ENCODE data around the gene ZMIZ2. TPM values are rescaled to one million over a fixed set of nuclear protein-coding genes. Genes with fewer than 3 reads are reported as not detected.

ZMIZ2 gene, protein sequence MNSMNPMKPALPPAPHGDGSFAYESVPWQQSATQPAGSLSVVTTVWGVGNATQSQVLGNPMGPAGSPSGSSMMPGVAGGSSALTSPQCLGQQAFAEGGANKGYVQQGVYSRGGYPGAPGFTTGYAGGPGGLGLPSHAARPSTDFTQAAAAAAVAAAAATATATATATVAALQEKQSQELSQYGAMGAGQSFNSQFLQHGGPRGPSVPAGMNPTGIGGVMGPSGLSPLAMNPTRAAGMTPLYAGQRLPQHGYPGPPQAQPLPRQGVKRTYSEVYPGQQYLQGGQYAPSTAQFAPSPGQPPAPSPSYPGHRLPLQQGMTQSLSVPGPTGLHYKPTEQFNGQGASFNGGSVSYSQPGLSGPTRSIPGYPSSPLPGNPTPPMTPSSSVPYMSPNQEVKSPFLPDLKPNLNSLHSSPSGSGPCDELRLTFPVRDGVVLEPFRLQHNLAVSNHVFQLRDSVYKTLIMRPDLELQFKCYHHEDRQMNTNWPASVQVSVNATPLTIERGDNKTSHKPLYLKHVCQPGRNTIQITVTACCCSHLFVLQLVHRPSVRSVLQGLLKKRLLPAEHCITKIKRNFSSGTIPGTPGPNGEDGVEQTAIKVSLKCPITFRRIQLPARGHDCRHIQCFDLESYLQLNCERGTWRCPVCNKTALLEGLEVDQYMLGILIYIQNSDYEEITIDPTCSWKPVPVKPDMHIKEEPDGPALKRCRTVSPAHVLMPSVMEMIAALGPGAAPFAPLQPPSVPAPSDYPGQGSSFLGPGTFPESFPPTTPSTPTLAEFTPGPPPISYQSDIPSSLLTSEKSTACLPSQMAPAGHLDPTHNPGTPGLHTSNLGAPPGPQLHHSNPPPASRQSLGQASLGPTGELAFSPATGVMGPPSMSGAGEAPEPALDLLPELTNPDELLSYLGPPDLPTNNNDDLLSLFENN
- total RNA-seq (2011; cell fraction: chromatin; rRNA removed; ENCODE audit: low replicate concordance): 88.7 and 221 TPM in 2 replicates
- 115 and 124 TPM in 2 replicates for total RNA-seq (2011; cell fraction: nucleolus; rRNA removed)
- total RNA-seq (2011; cell fraction: nucleoplasm; rRNA removed): 100 and 113 TPM in 2 replicates
- 4.5 and 8.0 TPM in 2 replicates for total RNA-seq (2014; rRNA removed)
- total RNA-seq (2014; rRNA removed; fragmentation: Illumina TruSeq; extraction: Trizol): 2.6 and 4.3 TPM in 2 replicates
- 4.9 and 5.9 TPM in 2 replicates for total RNA-seq (2015; rRNA removed; fragmentation: Illumina TruSeq; extraction: Trizol)
- 34.7 and 40.3 TPM in 2 replicates for total RNA-seq (2021)
- 5.2 and 12.7 TPM in 2 replicates for polyA plus RNA-seq (2011; rRNA removed)
- polyA plus RNA-seq (2011; cell fraction: cytosol; rRNA removed): 3.5 and 5.4 TPM in 2 replicates
- 93.5 and 148 TPM in 2 replicates for polyA plus RNA-seq (2011; cell fraction: nucleus; rRNA removed)
- 39.3 and 55.6 TPM in 2 replicates for polyA plus RNA-seq (2012)
- polyA plus RNA-seq (2014; fragmentation: Illumina TruSeq; extraction: Trizol): 15.5 and 22.3 TPM in 2 replicates
- under 1 TPM; 0.13 to 0.18 TPM for polyA plus RNA-seq (2014; fragmentation: Nextera tagmentation; extraction: Ambion mirVana)
- 19.1 and 20.0 TPM in 2 replicates for polyA plus RNA-seq (2014; rRNA removed)
- 7.6 and 8.2 TPM in 2 replicates for polyA minus RNA-seq (2011; rRNA and poly(A)+ RNA removed)
- polyA minus RNA-seq (2011; cell fraction: cytosol; rRNA and poly(A)+ RNA removed): 9.3 and 11.0 TPM in 2 replicates
- 36.5 and 37.0 TPM in 2 replicates for polyA minus RNA-seq (2011; cell fraction: nucleus; rRNA and poly(A)+ RNA removed)
- Bru-seq, nascent RNA: percentile 65 among the genes with signal in this experiment
- percentile 57 among the genes with signal in this experiment for BruChase-seq, experiment 1, labeled RNA remaining after a 2-hour chase
- percentile 58 among the genes with signal in this experiment for BruChase-seq, experiment 2, labeled RNA remaining after a 6-hour chase
- long read RNA-seq, experiment 1, partial matches to known transcripts: 7 of 30 reads
- long read RNA-seq, experiment 1, other reads (novel, unspliced or antisense): 22 of 30 reads
- long read RNA-seq, experiment 2, partial matches to known transcripts: 4 of 14 reads
- long read RNA-seq, experiment 2, other reads (novel, unspliced or antisense): 10 of 14 reads
- long read RNA-seq, experiment 3, partial matches to known transcripts: 1 of 3 reads
- long read RNA-seq, experiment 3, other reads (novel, unspliced or antisense): 2 of 3 reads

GRCh38 chr7:44748045-44748947 lies at the start of gene ZMIZ2:
TSS of gene ZMIZ2 (plus strand) at chr7:44748847. CDS start at chr7:44756250, 7,403 bp downstream.
- peak within 1 kb of the TSS; percentile 94 for H2AFZ ChIP-seq (ENCODE audit: low read depth, low read length)
- H3K9me3 ChIP-seq (replicated peaks; ENCODE audit: control insufficient read depth, insufficient read depth, low read depth, low read length): no peaks in the 10 kb centered on the region
- ATAC-seq (peak; percentile 90), DNase-seq (ENCODE audit: extremely low read depth in 1 of 4, low spot score in 3 of 4) (peak; percentile 90 to 98 (median 98)), FAIRE-seq (peak; percentile 78)
- peaks cover 36% of the 10 kb centered on the region for H3K79me2 ChIP-seq (ENCODE audit: control insufficient read depth, insufficient read depth, low read length)
- BruUV-seq (replicated peaks): no TSS peak
- no peaks in the 10 kb centered on the region for H3K9me1 ChIP-seq (ENCODE audit: control insufficient read depth, insufficient read depth, low read length)
- H3K4me2 ChIP-seq (ENCODE audit: insufficient read depth, low read length): peak within 1 kb of the TSS; percentile 90
- WGBS (ENCODE audit: insufficient coverage, low coverage, missing lambda C conversion rate): under 1% methylated on average over 24 of the region's 92 CpGs
- H4K20me1 ChIP-seq (replicated peaks; ENCODE audit: control insufficient read depth, insufficient read depth, low read length): peaks cover 8% of the 10 kb centered on the region
- H3K36me3 ChIP-seq (ENCODE audit: control insufficient read depth, insufficient read depth, low read length): peaks cover 19% of the 10 kb centered on the region; the same call in 2 of the 3 replicates
- H3K27ac ChIP-seq (ENCODE audit: extremely low read depth, low read depth, low read length): peak within 1 kb of the TSS; percentile 96
- ChIA-PET CTCF (ENCODE audit: low intra/inter-chr PET ratio) (no interaction called here), POLR2A (interaction anchor here (0.7 to 1.9 kb wide), 4 partner anchors 10 to 100 kb away, joined by 3 to 7 read pairs (median 4); partner anchors contain the start of gene H2AZ2)
- H3K27me3 ChIP-seq (ENCODE audit: control insufficient read depth in 2 of 2, insufficient read depth in 2 of 2, low read length in 2 of 2): no peaks in the 10 kb centered on the region
- H3K9ac ChIP-seq (ENCODE audit: insufficient read depth in 1 of 2, low read depth in 2 of 2, low read length in 2 of 2): peak within 1 kb of the TSS; percentile 89 to 97
- in situ Hi-C loops (cut with MboI) (no loop called here), intact Hi-C loops (cut with micrococcal nuclease) (loop anchor here (5.0 to 10.0 kb wide), 2 partner anchors 49 to 97 kb away; partner anchors contain the start of genes H2AZ2 and PPIA)
- peak within 1 kb of the TSS; percentile 76 for H3K4me3 ChIP-seq
- peaks cover 26 to 33% of the 10 kb centered on the region in 2 experiments; a peak in 4 of 5 replicates for H3K4me1 ChIP-seq (replicated peaks in 1 of 2; ENCODE audit: control insufficient read depth in 2 of 2, insufficient read depth in 2 of 2, low read length in 2 of 2)
- TF ChIP-seq SIN3A (IDR thresholded peaks at IDR 0.05; ENCODE audit: borderline replicate concordance in 2 of 2, control insufficient read depth in 1 of 2, low read depth in 2 of 2, low read length in 2 of 2): peak in 1 of 2 experiments; percentile 47; a peak in 1 of 4 replicates
- TF ChIP-seq ZBTB17 (CRISPR knock-in tag; IDR thresholded peaks at IDR 0.05): peak; percentile 100
- TF ChIP-seq POLR2A (conservative IDR thresholded peaks at IDR 0.05): peak; percentile 66
- peak; percentile 84 to 98 for TF ChIP-seq MAZ (CRISPR knock-in tag; conservative IDR thresholded peaks at IDR 0.05 in 1 of 2, IDR thresholded peaks at IDR 0.05 in 1 of 2)
- TF ChIP-seq NFRKB (IDR thresholded peaks at IDR 0.05; ENCODE audit: low read depth): peak; percentile 63; the same call in 1 of the 2 replicates
- peak; percentile 46; the same call in 1 of the 2 replicates for TF ChIP-seq ATF7 (IDR thresholded peaks at IDR 0.05)
- TF ChIP-seq YY1 (IDR thresholded peaks at IDR 0.05; ENCODE audit: borderline replicate concordance in 1 of 3, control insufficient read depth in 1 of 3, extremely low read depth in 1 of 3, insufficient read depth in 3 of 3, insufficient read length in 1 of 3, insufficient replicate concordance in 2 of 3, low read depth in 1 of 3, low read length in 2 of 3): peak; percentile 22 to 80 (median 72)
- peak in 1 of 2 experiments; percentile 92; a peak in 2 of 4 replicates for TF ChIP-seq MLLT1 (IDR thresholded peaks at IDR 0.05)
- peak; percentile 22; the same call in 1 of the 2 replicates for TF ChIP-seq MBD2 (IDR thresholded peaks at IDR 0.05; ENCODE audit: borderline replicate concordance, low read depth)
